ENCODE measurements around the gene NFKBIE.

GRCh38 chr6:44257025-44257752 lies 8.2 kb downstream of the NFKBIE start, which contains the start of gene SLC35B2:
- TF ChIP-seq, protein P1, sequence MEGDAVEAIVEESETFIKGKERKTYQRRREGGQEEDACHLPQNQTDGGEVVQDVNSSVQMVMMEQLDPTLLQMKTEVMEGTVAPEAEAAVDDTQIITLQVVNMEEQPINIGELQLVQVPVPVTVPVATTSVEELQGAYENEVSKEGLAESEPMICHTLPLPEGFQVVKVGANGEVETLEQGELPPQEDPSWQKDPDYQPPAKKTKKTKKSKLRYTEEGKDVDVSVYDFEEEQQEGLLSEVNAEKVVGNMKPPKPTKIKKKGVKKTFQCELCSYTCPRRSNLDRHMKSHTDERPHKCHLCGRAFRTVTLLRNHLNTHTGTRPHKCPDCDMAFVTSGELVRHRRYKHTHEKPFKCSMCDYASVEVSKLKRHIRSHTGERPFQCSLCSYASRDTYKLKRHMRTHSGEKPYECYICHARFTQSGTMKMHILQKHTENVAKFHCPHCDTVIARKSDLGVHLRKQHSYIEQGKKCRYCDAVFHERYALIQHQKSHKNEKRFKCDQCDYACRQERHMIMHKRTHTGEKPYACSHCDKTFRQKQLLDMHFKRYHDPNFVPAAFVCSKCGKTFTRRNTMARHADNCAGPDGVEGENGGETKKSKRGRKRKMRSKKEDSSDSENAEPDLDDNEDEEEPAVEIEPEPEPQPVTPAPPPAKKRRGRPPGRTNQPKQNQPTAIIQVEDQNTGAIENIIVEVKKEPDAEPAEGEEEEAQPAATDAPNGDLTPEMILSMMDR (IDR thresholded peaks at IDR 0.05) = peak; percentile 85 to 91 (median 88)
- TF ChIP-seq EP300 (IDR thresholded peaks at IDR 0.05) (no peak), POLR2A (IDR thresholded peaks at IDR 0.05; ENCODE audit: low read depth) (peak; percentile 66)

Measured in esophagus muscularis mucosa (tissue), 4 donors.